GM23338 (cell line): Measurements from ENCODE around the gene ERC2. TPM values are rescaled to one million over a fixed set of nuclear protein-coding genes. Genes with fewer than 3 reads are reported as not detected.

Experiments used
- ATAC-seq: fragments of 200-7000 bp; cut with Tn5 transposase; 3 replicates; pipeline ENCODE4 v1.9.1; 2020
- DNase-seq: peaks from one replicate; pipeline ENCODE4 v3.0.0-alpha.2; 2015; ENCODE audit warnings: low spot score
- H2AFZ ChIP-seq: fragments of 200-600 bp; sonication (generic); 2 replicates; pipeline ENCODE4 v1.8.0; 2016; ENCODE audit warnings: antibody characterized with exemption, mild to moderate bottlenecking, moderate library complexity
- H3F3A ChIP-seq: fragments of 200-600 bp; sonication (generic); replicated peaks from 2 replicates; pipeline ENCODE4 v1.8.0; 2017; ENCODE audit warnings: antibody characterized with exemption, mixed run types, low read depth
- H3K27ac ChIP-seq: fragments of 200-600 bp; sonication (generic); 2 replicates; pipeline ENCODE4 v1.6.1; 2016; ENCODE audit warnings: low read depth
- H3K27me3 ChIP-seq: fragments of 200-600 bp; sonication (generic); 2 replicates; pipeline ENCODE4 v1.8.0; 2016; ENCODE audit warnings: mild to moderate bottlenecking, mixed run types, moderate library complexity; ENCODE audit not compliant: insufficient read depth
- H3K36me3 ChIP-seq: fragments of 200-600 bp; sonication (generic); 2 replicates; pipeline ENCODE4 v1.8.0; 2016; ENCODE audit warnings: mild to moderate bottlenecking; ENCODE audit not compliant: insufficient read depth
- H3K4me1 ChIP-seq: fragments of 200-600 bp; sonication (generic); 2 replicates; pipeline ENCODE4 v1.8.0; 2016; ENCODE audit warnings: mild to moderate bottlenecking, moderate library complexity; ENCODE audit not compliant: insufficient read depth
- H3K4me2 ChIP-seq: fragments of 200-600 bp; sonication (generic); 2 replicates; pipeline ENCODE4 v1.7.1; 2017; ENCODE audit warnings: mixed run types
- H3K4me3 ChIP-seq: fragments of 200-600 bp; sonication (generic); 2 replicates; pipeline ENCODE4 v1.6.1; 2016; ENCODE audit warnings: mixed run types
- H3K79me2 ChIP-seq: fragments of 200-600 bp; sonication (generic); replicated peaks from 2 replicates; pipeline ENCODE4 v1.8.0; 2017; ENCODE audit warnings: mild to moderate bottlenecking; ENCODE audit not compliant: insufficient read depth
- H3K9me2 ChIP-seq: fragments of 200-600 bp; sonication (generic); 2 replicates; pipeline ENCODE4 v1.8.0; 2017; ENCODE audit not compliant: insufficient read depth
- H4K20me1 ChIP-seq: fragments of 200-600 bp; sonication (generic); replicated peaks from 2 replicates; pipeline ENCODE4 v1.8.0; 2017; ENCODE audit warnings: mild to moderate bottlenecking; ENCODE audit not compliant: insufficient read depth
- H3K27ac Mint-ChIP-seq: 2 replicates; pipeline ENCODE4 v1.8.0; 2020; ENCODE audit warnings: inconsistent platforms, mild to moderate bottlenecking, moderate library complexity, mixed read lengths
- H3K27me3 Mint-ChIP-seq: 3 replicates; pipeline ENCODE4 v1.8.0; 2022; ENCODE audit warnings: low read depth, mild to moderate bottlenecking, moderate library complexity, mixed read lengths, inconsistent platforms; ENCODE audit not compliant: insufficient read depth, poor library complexity
- H3K36me3 Mint-ChIP-seq: 3 replicates; pipeline ENCODE4 v1.8.0; 2021; ENCODE audit warnings: low read depth, mild to moderate bottlenecking, inconsistent platforms, moderate library complexity, mixed read lengths
- H3K4me1 Mint-ChIP-seq: 3 replicates; pipeline ENCODE4 v1.8.0; 2020; ENCODE audit warnings: mild to moderate bottlenecking, inconsistent platforms, mixed read lengths
- H3K4me3 Mint-ChIP-seq: 3 replicates; pipeline ENCODE4 v1.8.0; 2021; ENCODE audit warnings: moderate library complexity, mild to moderate bottlenecking, inconsistent platforms, mixed read lengths
- H3K9me3 Mint-ChIP-seq: 3 replicates; pipeline ENCODE4 v1.8.0; 2020; ENCODE audit warnings: moderate library complexity, mild to moderate bottlenecking, inconsistent platforms, mixed read lengths
- CTCF ChIP-seq, 2 experiments: fragments of 200-600 bp in 1 of 2; sonication (generic) in 1 of 2; conservative IDR thresholded peaks; 2 replicates each; pipeline versions ENCODE4 v1.5.1 to v1.6.1; 2016 to 2017; ENCODE audit warnings: antibody characterized with exemption in 2 of 2, low read depth in 2 of 2, mild to moderate bottlenecking in 2 of 2, moderate library complexity in 1 of 2
- EZH2phosphoT487 ChIP-seq: fragments of 200-600 bp; sonication (generic); IDR thresholded peaks from one replicate; pipeline ENCODE4 v1.8.1; 2018; ENCODE audit warnings: antibody characterized with exemption; ENCODE audit not compliant: unreplicated experiment
- ZNF114 ChIP-seq: fragments of 250-450 bp; sonication (Bioruptor Pico); IDR thresholded peaks from 2 replicates; pipeline ENCODE4 v1.5.0; 2020; ENCODE audit warnings: mild to moderate bottlenecking, moderate library complexity
- ZNF331 ChIP-seq: fragments of 250-450 bp; sonication (Bioruptor Pico); IDR thresholded peaks from 2 replicates; pipeline ENCODE4 v1.5.0; 2020; ENCODE audit warnings: low read depth, mild to moderate bottlenecking, moderate library complexity
- ZNF462 ChIP-seq: fragments of 250-450 bp; sonication (Bioruptor Pico); IDR thresholded peaks from 2 replicates; pipeline ENCODE4 v1.5.0; 2020; ENCODE audit warnings: mild to moderate bottlenecking, moderate library complexity
- polyA plus RNA-seq: library from polyadenylated mRNA; unstranded; fragments of >200 nt; fragmentation: Nextera tagmentation; extraction: Ambion mirVana; gene quantifications from 2 replicates; pipeline ENCODE4 v1.2.1, GENCODE V29; 2016
- total RNA-seq: library from RNA; depleted of rRNA; stranded (reverse); fragments of >200 nt; shearing (Covaris generic); gene quantifications from 2 replicates; pipeline ENCODE4 v1.2.3, GENCODE V29; 2014

ERC2 gene
- total and polyA plus RNA-seq, 2 experiments from 2014 or later = 11.8 to 13.7 TPM

- Mint-ChIP-seq H3K36me3 (no peaks in the 10 kb centered on the region), H3K4me3 (no peak overlapping the region), H3K9me3 (no peaks in the 10 kb centered on the region), H3K27me3 (no peaks in the 10 kb centered on the region), H3K27ac (no peak overlapping the region), H3K4me1 (peaks cover 23% of the 10 kb centered on the region)
- H3K4me2 ChIP-seq = no peak overlapping the region
- no peaks in the 10 kb centered on the region for H3K79me2 ChIP-seq
- no peaks in the 10 kb centered on the region for H3K9me2 ChIP-seq
- TF ChIP-seq ZNF331 (CRISPR knock-in tag) = no peak
- TF ChIP-seq ZNF462 (CRISPR knock-in tag) = no peak
- no peak for TF ChIP-seq EZH2phosphoT487
- no peaks in the 10 kb centered on the region for H3K36me3 ChIP-seq
- H3K27ac ChIP-seq = no peak overlapping the region
- no peaks in the 10 kb centered on the region for H4K20me1 ChIP-seq
- H3K27me3 ChIP-seq = no peaks in the 10 kb centered on the region
- DNase-seq = no peak
- H2AFZ ChIP-seq = no peak overlapping the region
- peaks cover 15% of the 10 kb centered on the region for H3K4me1 ChIP-seq
- no peaks in the 10 kb centered on the region for H3F3A ChIP-seq
- no peak overlapping the region for H3K4me3 ChIP-seq
- no peak for ATAC-seq
Measured at GRCh38 chr3:56351537-56351936, 116.7 kb downstream of the ERC2 start.

GRCh38 chr3:56347219-56347871 is 120.9 kb downstream of the ERC2 start:
- Mint-ChIP-seq H3K36me3 (no peaks in the 10 kb centered on the region), H3K4me3 (no peak overlapping the region), H3K27me3 (peaks cover 2% of the 10 kb centered on the region), H3K27ac (no peak overlapping the region), H3K4me1 (peaks cover 12% of the 10 kb centered on the region), H3K9me3 (no peaks in the 10 kb centered on the region)
- Histone ChIP-seq H3K4me2 (no peak overlapping the region), H2AFZ (peak overlapping the region; percentile 70; the same call in 1 of the 2 replicates), H3K27me3 (no peaks in the 10 kb centered on the region), H3K4me1 (0 out of 2 replicates have a peak, but pooled peaks cover 4% of the 10 kb centered on the region), H3K27ac (no peak overlapping the region), H3K4me3 (no peak overlapping the region), H3F3A (no peaks in the 10 kb centered on the region), H3K36me3 (no peaks in the 10 kb centered on the region), H4K20me1 (no peaks in the 10 kb centered on the region), H3K9me2 (no peaks in the 10 kb centered on the region), H3K79me2 (no peaks in the 10 kb centered on the region)
- TF ChIP-seq ZNF114 (CRISPR knock-in tag) (no peak), CTCF (conservative IDR thresholded peaks at IDR 0.05; ENCODE audit: low read depth in 2 of 2) (peak; percentile 95 to 97)
- ATAC-seq (peak; percentile 98), DNase-seq (peak; percentile 96)
